Esophagus muscularis mucosa (tissue), 3 donors: ENCODE data around the gene HLA-B.

Source experiments
- POLR2A ChIP-seq: fragments of 450-650 bp; IDR thresholded peaks from one replicate; pipeline ENCODE4 v1.6.1; 2017; ENCODE audit warnings: antibody characterized with exemption, moderate library complexity, mild to moderate bottlenecking, low read depth
- TF ChIP-seq, protein P1 (sequence below), 3 experiments: fragments of 200-600 bp in 2 of 3; fragments of 450-650 bp in 1 of 3; sonication (generic) in 2 of 3; IDR thresholded peaks; one replicate each; pipeline ENCODE4 v1.5.1; 2017 to 2019; ENCODE audit warnings: antibody characterized with exemption in 3 of 3, mild to moderate bottlenecking in 2 of 3, moderate library complexity in 1 of 3

DNA sequence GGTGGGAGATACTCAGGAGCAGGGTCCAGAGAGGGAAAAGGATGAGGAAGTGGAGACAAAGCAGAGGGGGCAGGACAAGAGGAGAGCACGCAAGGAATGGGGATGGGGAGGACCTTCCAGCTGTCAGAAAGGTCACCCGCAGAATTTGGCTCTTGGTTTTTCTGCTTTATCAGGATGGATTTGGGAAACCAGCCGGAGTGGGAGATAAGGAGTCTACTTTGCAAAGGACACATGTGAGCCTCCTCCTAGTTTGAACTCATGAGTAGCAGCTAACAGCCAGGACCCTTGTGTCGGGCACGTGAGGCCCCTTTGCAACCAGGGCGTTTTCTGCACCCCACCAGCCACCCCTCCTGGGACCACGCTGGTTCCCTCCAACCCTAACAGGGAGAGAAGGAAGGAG lies 38.9 kb upstream of the HLA-B start:
- TF ChIP-seq, protein P1, sequence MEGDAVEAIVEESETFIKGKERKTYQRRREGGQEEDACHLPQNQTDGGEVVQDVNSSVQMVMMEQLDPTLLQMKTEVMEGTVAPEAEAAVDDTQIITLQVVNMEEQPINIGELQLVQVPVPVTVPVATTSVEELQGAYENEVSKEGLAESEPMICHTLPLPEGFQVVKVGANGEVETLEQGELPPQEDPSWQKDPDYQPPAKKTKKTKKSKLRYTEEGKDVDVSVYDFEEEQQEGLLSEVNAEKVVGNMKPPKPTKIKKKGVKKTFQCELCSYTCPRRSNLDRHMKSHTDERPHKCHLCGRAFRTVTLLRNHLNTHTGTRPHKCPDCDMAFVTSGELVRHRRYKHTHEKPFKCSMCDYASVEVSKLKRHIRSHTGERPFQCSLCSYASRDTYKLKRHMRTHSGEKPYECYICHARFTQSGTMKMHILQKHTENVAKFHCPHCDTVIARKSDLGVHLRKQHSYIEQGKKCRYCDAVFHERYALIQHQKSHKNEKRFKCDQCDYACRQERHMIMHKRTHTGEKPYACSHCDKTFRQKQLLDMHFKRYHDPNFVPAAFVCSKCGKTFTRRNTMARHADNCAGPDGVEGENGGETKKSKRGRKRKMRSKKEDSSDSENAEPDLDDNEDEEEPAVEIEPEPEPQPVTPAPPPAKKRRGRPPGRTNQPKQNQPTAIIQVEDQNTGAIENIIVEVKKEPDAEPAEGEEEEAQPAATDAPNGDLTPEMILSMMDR (IDR thresholded peaks at IDR 0.05), result no peak
- TF ChIP-seq POLR2A, result no peak
